GM12864 (cell line): ENCODE results near the gene C4orf54.

Experiments
- DNase-seq: peaks from one replicate; pipeline ENCODE4 v3.0.0-alpha.2; 2011; ENCODE audit warnings: low read depth
- H3K4me3 ChIP-seq: 2 replicates; pipeline ENCODE4 v1.5.1; 2011; ENCODE audit warnings: mild to moderate bottlenecking, low read depth, low read length, control low read depth
- TF ChIP-seq, protein P1 (sequence below): IDR thresholded peaks from 2 replicates; pipeline ENCODE4 v1.5.1; 2011; ENCODE audit warnings: low read depth, mild to moderate bottlenecking, moderate library complexity, low read length, control low read depth, inconsistent platforms; ENCODE audit errors: missing control alignments

Gene C4orf54

DNA sequence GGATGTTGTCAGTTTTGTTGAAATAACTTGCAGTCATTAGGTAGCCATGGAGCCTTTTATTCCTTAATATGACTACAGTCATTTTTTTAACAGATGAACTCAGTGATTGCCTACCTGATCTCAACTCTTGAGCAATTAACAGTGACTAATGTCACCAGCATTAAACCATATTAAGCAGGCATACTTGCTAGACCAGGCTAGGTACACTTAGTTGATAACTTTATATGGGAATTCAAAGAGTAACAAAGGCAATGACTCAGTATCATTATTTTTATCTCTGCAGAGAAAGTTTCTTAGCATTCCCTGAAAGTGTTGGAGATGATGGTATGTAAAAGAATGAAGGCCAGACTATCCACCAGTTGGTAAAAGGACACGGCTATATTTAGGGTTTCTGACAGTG lies at the start of gene C4orf54:
C4orf54 (minus strand) TSS at position 31 of the 400 bp plus-strand sequence. CDS start 3,180 bp downstream, outside the sequence.
- H3K4me3 ChIP-seq: no peak within 1 kb of the TSS
- TF ChIP-seq, protein P1, sequence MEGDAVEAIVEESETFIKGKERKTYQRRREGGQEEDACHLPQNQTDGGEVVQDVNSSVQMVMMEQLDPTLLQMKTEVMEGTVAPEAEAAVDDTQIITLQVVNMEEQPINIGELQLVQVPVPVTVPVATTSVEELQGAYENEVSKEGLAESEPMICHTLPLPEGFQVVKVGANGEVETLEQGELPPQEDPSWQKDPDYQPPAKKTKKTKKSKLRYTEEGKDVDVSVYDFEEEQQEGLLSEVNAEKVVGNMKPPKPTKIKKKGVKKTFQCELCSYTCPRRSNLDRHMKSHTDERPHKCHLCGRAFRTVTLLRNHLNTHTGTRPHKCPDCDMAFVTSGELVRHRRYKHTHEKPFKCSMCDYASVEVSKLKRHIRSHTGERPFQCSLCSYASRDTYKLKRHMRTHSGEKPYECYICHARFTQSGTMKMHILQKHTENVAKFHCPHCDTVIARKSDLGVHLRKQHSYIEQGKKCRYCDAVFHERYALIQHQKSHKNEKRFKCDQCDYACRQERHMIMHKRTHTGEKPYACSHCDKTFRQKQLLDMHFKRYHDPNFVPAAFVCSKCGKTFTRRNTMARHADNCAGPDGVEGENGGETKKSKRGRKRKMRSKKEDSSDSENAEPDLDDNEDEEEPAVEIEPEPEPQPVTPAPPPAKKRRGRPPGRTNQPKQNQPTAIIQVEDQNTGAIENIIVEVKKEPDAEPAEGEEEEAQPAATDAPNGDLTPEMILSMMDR: no peak
- DNase-seq: no peak

DNA sequence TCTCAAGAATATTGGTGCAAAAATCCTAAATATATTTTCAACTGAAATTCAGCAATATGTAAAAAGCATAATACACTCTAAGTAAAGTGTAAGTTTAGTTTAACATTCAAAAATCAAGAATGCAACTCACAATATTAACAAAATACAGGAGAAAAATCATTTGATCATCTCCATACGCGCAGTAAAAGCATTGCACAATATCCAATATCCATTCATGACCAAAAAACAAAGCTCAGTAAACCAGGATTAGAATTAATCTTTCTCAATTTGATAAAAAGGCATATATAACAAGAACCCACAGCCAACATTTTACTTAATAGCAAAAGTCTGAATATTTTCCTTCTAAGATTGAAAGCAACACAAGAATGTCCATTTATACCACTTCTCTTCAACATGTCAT lies 48.3 kb upstream of the C4orf54 start:
- no peak overlapping the region for H3K4me3 ChIP-seq
- DNase-seq: no peak
- TF ChIP-seq, protein P1: no peak

DNA sequence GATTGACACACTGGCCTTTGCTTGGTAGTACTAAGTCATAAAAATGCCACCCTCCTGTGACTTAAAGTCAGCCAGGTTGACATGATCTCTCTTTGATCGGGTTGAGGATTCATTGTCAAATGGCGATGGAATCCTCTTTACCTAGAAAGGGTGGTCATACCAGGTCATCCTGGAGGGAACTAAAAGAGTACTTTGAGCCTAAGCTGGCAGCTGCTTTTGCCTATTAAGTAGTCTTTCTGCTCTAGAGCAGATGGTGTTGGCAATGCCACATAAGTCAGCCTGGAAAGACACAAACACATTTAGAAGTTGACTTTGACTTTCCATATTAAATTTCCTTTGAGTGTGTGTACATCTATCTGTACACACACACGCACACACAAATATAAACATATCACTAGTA lies 39.2 kb upstream of the C4orf54 start:
- H3K4me3 ChIP-seq: no peak overlapping the region
- TF ChIP-seq, protein P1: no peak
- no peak for DNase-seq

DNA sequence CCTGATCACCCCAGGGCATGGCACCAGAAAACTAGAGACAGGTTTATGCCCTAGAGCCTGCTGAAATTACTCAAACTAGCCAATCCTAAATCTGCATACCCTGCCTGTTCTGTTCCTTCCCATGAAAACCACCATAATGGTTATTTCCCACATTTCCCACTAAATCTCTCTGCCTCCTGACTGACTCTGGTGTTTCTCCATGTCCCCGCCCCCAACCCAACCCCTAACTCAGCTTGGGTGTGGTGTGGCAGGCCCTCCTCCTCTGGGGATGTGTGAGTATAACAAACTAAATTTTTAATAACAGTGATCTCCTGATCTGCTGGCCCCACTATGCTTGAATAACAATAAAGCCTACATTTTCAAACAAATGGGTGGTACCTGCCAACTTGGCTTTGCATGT lies 35.5 kb upstream of the C4orf54 start:
- TF ChIP-seq, protein P1: no peak
- DNase-seq: no peak
- H3K4me3 ChIP-seq: no peak overlapping the region

DNA sequence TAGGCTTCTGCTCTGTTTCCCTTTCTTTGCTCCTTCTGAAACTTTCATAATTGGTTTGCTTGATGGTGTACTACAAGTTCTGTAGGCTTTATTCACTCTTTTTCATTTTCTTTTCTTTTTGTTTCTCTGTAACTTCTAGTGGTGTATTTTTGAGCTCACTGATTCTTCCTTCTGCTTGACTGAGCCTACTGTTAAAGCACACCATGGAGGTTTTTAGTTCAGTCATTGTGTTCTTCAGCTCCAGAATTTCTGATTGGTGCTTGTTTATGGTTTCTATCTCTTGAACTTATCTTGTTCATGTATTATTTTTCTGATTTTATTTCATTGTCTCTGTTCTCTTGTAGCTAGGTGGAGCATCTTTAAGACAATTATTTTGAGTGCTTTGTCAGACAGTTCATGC lies 33.4 kb upstream of the C4orf54 start:
- no peak for DNase-seq
- no peak overlapping the region for H3K4me3 ChIP-seq
- TF ChIP-seq, protein P1: no peak

DNA sequence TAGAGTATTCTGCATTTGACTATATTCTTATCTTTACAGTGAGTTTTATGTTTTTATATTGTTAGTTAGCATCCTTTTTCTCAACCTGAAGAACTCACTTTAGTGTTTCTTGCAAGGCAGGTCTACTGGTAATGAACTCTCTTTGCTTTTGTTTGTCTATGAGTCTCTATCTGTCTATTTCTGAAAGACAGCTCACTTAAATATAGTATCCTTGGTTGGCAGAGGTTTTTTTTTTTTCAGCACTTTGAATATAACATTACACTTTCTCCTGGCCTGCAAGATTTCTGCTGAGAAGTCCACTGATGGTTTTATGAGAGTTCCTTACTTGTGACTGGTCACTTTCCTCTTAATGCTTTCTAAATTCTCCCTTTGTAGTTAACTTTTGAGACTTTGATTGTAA lies 32.8 kb upstream of the C4orf54 start:
- TF ChIP-seq, protein P1: no peak
- no peak overlapping the region for H3K4me3 ChIP-seq
- DNase-seq: no peak

DNA sequence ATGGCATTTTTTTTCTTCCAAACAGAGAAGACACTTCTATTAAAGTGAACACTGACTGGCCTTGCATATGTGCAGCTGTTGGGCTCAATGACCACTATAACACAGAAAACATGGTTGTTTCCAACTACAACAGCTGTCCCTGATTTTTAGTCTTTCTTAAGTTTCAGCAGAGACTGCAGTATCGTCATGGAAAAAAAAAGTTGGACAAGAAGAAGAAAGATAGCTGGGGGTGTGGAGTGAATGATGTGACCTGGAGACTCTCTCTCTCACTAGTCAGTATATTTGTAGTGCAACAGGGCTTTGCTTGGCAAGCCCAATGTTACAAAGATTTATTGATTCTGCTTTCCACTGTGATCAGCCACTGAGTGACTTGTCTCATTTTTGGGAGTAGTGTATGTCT lies 29.5 kb upstream of the C4orf54 start:
- no peak overlapping the region for H3K4me3 ChIP-seq
- DNase-seq: no peak

More for the DNA sequence above, 29.5 kb upstream of the C4orf54 start:
- TF ChIP-seq, protein P1: no peak
